Ishikawa (cell line): ENCODE measurements around the gene RAB19.

ENCODE experiments used
- CEBPB ChIP-seq: IDR thresholded peaks from 2 replicates; pipeline ENCODE4 v1.6.1; 2012
- CREB1 ChIP-seq: IDR thresholded peaks from 2 replicates; pipeline ENCODE4 v1.6.1; 2012; ENCODE audit warnings: low read depth
- EGR1 ChIP-seq: IDR thresholded peaks from 2 replicates; pipeline ENCODE4 v1.6.1; 2012
- EP300 ChIP-seq: IDR thresholded peaks from 2 replicates; pipeline ENCODE4 v1.6.1; 2012; ENCODE audit warnings: borderline replicate concordance
- FOXM1 ChIP-seq: IDR thresholded peaks from 2 replicates; pipeline ENCODE4 v1.6.1; 2012; ENCODE audit warnings: low read depth, borderline replicate concordance
- MAX ChIP-seq: IDR thresholded peaks from 2 replicates; pipeline ENCODE4 v1.6.1; 2012
- NFIC ChIP-seq: IDR thresholded peaks from 2 replicates; pipeline ENCODE4 v1.6.1; 2012
- RAD21 ChIP-seq: IDR thresholded peaks from 2 replicates; pipeline ENCODE4 v1.6.1; 2012; ENCODE audit warnings: low read depth
- REST ChIP-seq: IDR thresholded peaks from 2 replicates; pipeline ENCODE4 v1.6.1; 2012; ENCODE audit warnings: low read depth, mild to moderate bottlenecking
- TAF1 ChIP-seq: IDR thresholded peaks from 2 replicates; pipeline ENCODE4 v1.6.1; 2012; ENCODE audit warnings: low read depth, mild to moderate bottlenecking
- TCF12 ChIP-seq: IDR thresholded peaks from 2 replicates; pipeline ENCODE4 v1.6.1; 2012; ENCODE audit warnings: low read depth
- TEAD4 ChIP-seq: IDR thresholded peaks from 2 replicates; pipeline ENCODE4 v1.6.1; 2012
- USF1 ChIP-seq: IDR thresholded peaks from 2 replicates; pipeline ENCODE4 v1.6.1; 2012
- YY1 ChIP-seq: IDR thresholded peaks from 2 replicates; pipeline ENCODE4 v1.6.1; 2012; ENCODE audit warnings: low read depth
- ZBTB7A ChIP-seq: IDR thresholded peaks from 2 replicates; pipeline ENCODE4 v1.6.1; 2012; ENCODE audit warnings: low read depth

Gene RAB19

GRCh38 chr7:140389445-140389844 is 14.4 kb upstream of the RAB19 start:
- TF ChIP-seq CREB1 (no peak), NFIC (no peak), EGR1 (no peak), TAF1 (no peak), MAX (no peak), REST (no peak), TCF12 (no peak), RAD21 (no peak)

- TF ChIP-seq RAD21 = no peak
- no peak for TF ChIP-seq REST
- TF ChIP-seq TEAD4 = no peak
- no peak for TF ChIP-seq CREB1
- TF ChIP-seq EP300 = no peak
- TF ChIP-seq NFIC = no peak
Measured at GRCh38 chr7:140390034-140390433, 13.8 kb upstream of the RAB19 start.

- TF ChIP-seq TEAD4 = no peak
- TF ChIP-seq FOXM1 = no peak
- TF ChIP-seq TCF12 = no peak
Measured at GRCh38 chr7:140390466-140391190, 13.2 kb upstream of the RAB19 start.

- TF ChIP-seq CEBPB = no peak
- TF ChIP-seq FOXM1 = no peak
- no peak for TF ChIP-seq NFIC
- TF ChIP-seq ZBTB7A = no peak
- TF ChIP-seq YY1 = no peak
- TF ChIP-seq EP300 = no peak
- TF ChIP-seq CREB1 = no peak
- TF ChIP-seq TAF1 = no peak
- no peak for TF ChIP-seq EGR1
- TF ChIP-seq TCF12 = no peak
- TF ChIP-seq USF1 = no peak
- TF ChIP-seq REST = no peak
- TF ChIP-seq RAD21 = no peak
- no peak for TF ChIP-seq TEAD4
- TF ChIP-seq MAX = no peak
Measured at GRCh38 chr7:140391634-140392033, 12.2 kb upstream of the RAB19 start.

GRCh38 chr7:140393756-140394306 is 10.0 kb upstream of the RAB19 start:
- TF ChIP-seq USF1 (no peak), MAX (no peak), ZBTB7A (no peak), TAF1 (no peak), RAD21 (no peak), NFIC (no peak), TCF12 (no peak), CEBPB (no peak)
